ENCODE results near the gene POMGNT2. TPM values are rescaled to one million over a fixed set of nuclear protein-coding genes. Genes with fewer than 3 reads are reported as not detected.

The POMGNT2 gene
- total and polyA plus RNA-seq, 2 donors (not counting 1 experiment from before 2014, with no cell fraction given) = 2.8 to 3.1 TPM

- no peak overlapping the region for H3K9ac ChIP-seq (ENCODE audit: low read length)
- H3K27me3 Mint-ChIP-seq = peaks cover 10% of the 10 kb centered on the region
- H3K4me3 Mint-ChIP-seq = no peak overlapping the region
- no peaks in the 10 kb centered on the region for H3K4me1 Mint-ChIP-seq
- no peaks in the 10 kb centered on the region for H3K9me3 Mint-ChIP-seq (ENCODE audit: insufficient read depth)
- no peak overlapping the region for H3K27ac Mint-ChIP-seq
- H3K9me3 ChIP-seq (ENCODE audit: control extremely low read depth in 1 of 3, control insufficient read depth in 2 of 3, insufficient read depth in 1 of 3, low read length in 2 of 3) = no peaks in the 10 kb centered on the region
- CTCF ChIA-PET = no interaction called here
- no peak for DNase-seq
- intact Hi-C loops (cut with micrococcal nuclease) = no loop called here
- H3K36me3 ChIP-seq (replicated peaks in 1 of 2; ENCODE audit: control extremely low read depth in 1 of 2, control insufficient read depth in 1 of 2, extremely low read depth in 1 of 2, insufficient read depth in 2 of 2, low read length in 1 of 2) = no peaks in the 10 kb centered on the region
- POLR2A ChIA-PET = no interaction called here
- no peaks in the 10 kb centered on the region for H3K79me2 ChIP-seq (ENCODE audit: control insufficient read depth, insufficient read depth, low read length)
- TF ChIP-seq CTCF (IDR thresholded peaks at IDR 0.05) = no peak
- no peak for TF ChIP-seq EZH2 (IDR thresholded peaks at IDR 0.05; ENCODE audit: borderline replicate concordance, insufficient read depth, low read depth, low read length, poor library complexity, severe bottlenecking)
- no peak for ATAC-seq (ENCODE audit: low read depth)
- no peaks in the 10 kb centered on the region for H3K4me1 ChIP-seq (ENCODE audit: control insufficient read depth in 2 of 2, insufficient read depth in 2 of 2, low read length in 2 of 2)
- no peaks in the 10 kb centered on the region for H3K27me3 ChIP-seq (replicated peaks in 1 of 4; ENCODE audit: control extremely low read depth in 1 of 4, control insufficient read depth in 3 of 4, insufficient read depth in 4 of 4, low read length in 3 of 4)
- H3K4me2 ChIP-seq (replicated peaks; ENCODE audit: low read depth, low read length, poor library complexity, severe bottlenecking) = no peak overlapping the region
- WGBS (ENCODE audit: insufficient coverage) = 92% methylated on average over 9 of the region's 9 CpGs
- H3K4me3 ChIP-seq (ENCODE audit: control extremely low read depth in 1 of 5, extremely low read depth in 1 of 5, insufficient read depth in 1 of 5, low read depth in 2 of 5, low read length in 4 of 5) = no peak overlapping the region
- H3K27ac ChIP-seq (ENCODE audit: low read length in 2 of 2) = no peak overlapping the region
- no peaks in the 10 kb centered on the region for H4K20me1 ChIP-seq (ENCODE audit: control insufficient read depth, insufficient read depth, low read length, poor library complexity, severe bottlenecking)
- no peak overlapping the region for H2AFZ ChIP-seq (ENCODE audit: insufficient read depth, low read depth, low read length, poor library complexity, severe bottlenecking)
Measured at GRCh38 chr3:43036621-43037423, 69.1 kb downstream of the POMGNT2 start.

GRCh38 chr3:43035801-43036365, 70.0 kb downstream of the POMGNT2 start:
- Mint-ChIP-seq H3K4me3 (no peak overlapping the region), H3K9me3 (ENCODE audit: insufficient read depth) (no peaks in the 10 kb centered on the region), H3K27ac (no peak overlapping the region), H3K27me3 (peaks cover 5% of the 10 kb centered on the region), H3K4me1 (no peaks in the 10 kb centered on the region)
- no peak overlapping the region for H3K4me3 ChIP-seq (ENCODE audit: control extremely low read depth in 1 of 5, extremely low read depth in 1 of 5, insufficient read depth in 1 of 5, low read depth in 2 of 5, low read length in 4 of 5)
- POLR2A ChIA-PET = no interaction called here
- intact Hi-C loops (cut with micrococcal nuclease) = no loop called here
- no peak for ATAC-seq (ENCODE audit: low read depth)
- H3K36me3 ChIP-seq (replicated peaks in 1 of 2; ENCODE audit: control extremely low read depth in 1 of 2, control insufficient read depth in 1 of 2, extremely low read depth in 1 of 2, insufficient read depth in 2 of 2, low read length in 1 of 2) = no peaks in the 10 kb centered on the region
- no peaks in the 10 kb centered on the region for H4K20me1 ChIP-seq (ENCODE audit: control insufficient read depth, insufficient read depth, low read length, poor library complexity, severe bottlenecking)
- H3K4me1 ChIP-seq (ENCODE audit: control insufficient read depth in 2 of 2, insufficient read depth in 2 of 2, low read length in 2 of 2) = no peaks in the 10 kb centered on the region
- 70% methylated on average over 5 of the region's 5 CpGs for WGBS (ENCODE audit: insufficient coverage)
- no peak overlapping the region for H3K4me2 ChIP-seq (replicated peaks; ENCODE audit: low read depth, low read length, poor library complexity, severe bottlenecking)
- H3K27me3 ChIP-seq (replicated peaks in 1 of 4; ENCODE audit: control extremely low read depth in 1 of 4, control insufficient read depth in 3 of 4, insufficient read depth in 4 of 4, low read length in 3 of 4) = no peaks in the 10 kb centered on the region
- no peaks in the 10 kb centered on the region for H3K9me3 ChIP-seq (ENCODE audit: control extremely low read depth in 1 of 3, control insufficient read depth in 2 of 3, insufficient read depth in 1 of 3, low read length in 2 of 3)
- H2AFZ ChIP-seq (ENCODE audit: insufficient read depth, low read depth, low read length, poor library complexity, severe bottlenecking) = no peak overlapping the region
- no peaks in the 10 kb centered on the region for H3K79me2 ChIP-seq (ENCODE audit: control insufficient read depth, insufficient read depth, low read length)
- TF ChIP-seq EZH2 (IDR thresholded peaks at IDR 0.05; ENCODE audit: borderline replicate concordance, insufficient read depth, low read depth, low read length, poor library complexity, severe bottlenecking) (no peak), CTCF (IDR thresholded peaks at IDR 0.05) (no peak)
- H3K9ac ChIP-seq (ENCODE audit: low read length) = no peak overlapping the region
- DNase-seq = no peak
- CTCF ChIA-PET = no interaction called here
- H3K27ac ChIP-seq (ENCODE audit: low read length in 2 of 2) = no peak overlapping the region
